Spinal cord (tissue), 10 donors: ENCODE measurements around the gene DAAM1. TPM values are rescaled to one million over a fixed set of nuclear protein-coding genes. Genes with fewer than 3 reads are reported as not detected.

Source experiments
- DNase-seq, 6 donors: peaks; one replicate each; pipeline versions ENCODE4 v3.0.0 to v3.0.0-alpha.2; 2013 to 2015; ENCODE audit warnings: low spot score in 6 of 6, low read depth in 4 of 6
- H3K27ac ChIP-seq: one replicate; pipeline ENCODE4 v1.5.1; 2013; ENCODE audit warnings: low read depth, low read length, control low read depth
- H3K27me3 ChIP-seq: one replicate; pipeline ENCODE4 v1.6.1; 2013; ENCODE audit warnings: low read length; ENCODE audit not compliant: control insufficient read depth, insufficient read depth
- H3K36me3 ChIP-seq: one replicate; pipeline ENCODE4 v1.6.1; 2013; ENCODE audit warnings: low read length; ENCODE audit not compliant: control insufficient read depth, insufficient read depth
- H3K4me1 ChIP-seq: one replicate; pipeline ENCODE4 v1.6.1; 2013; ENCODE audit warnings: low read length; ENCODE audit not compliant: control insufficient read depth, insufficient read depth
- H3K4me3 ChIP-seq: one replicate; pipeline ENCODE4 v1.5.1; 2013; ENCODE audit warnings: low read depth, low read length, control low read depth
- H3K9me3 ChIP-seq: one replicate; pipeline ENCODE4 v1.6.1; 2013; ENCODE audit warnings: low read length; ENCODE audit not compliant: control insufficient read depth, insufficient read depth
- WGBS: methylation state at CpG from one replicate; pipeline ENCODE4 v1.1.5; 2013; ENCODE audit warnings: missing lambda C conversion rate; ENCODE audit not compliant: insufficient coverage; 5-methylcytosine and 5-hydroxymethylcytosine counted together
- polyA plus RNA-seq, 2 donors: library from polyadenylated mRNA; unstranded; fragments of 120-200 nt; gene quantifications; one replicate each; pipeline ENCODE4 v1.2.1, GENCODE V29; 2013; ENCODE audit not compliant: insufficient read length in 2 of 2
- total RNA-seq, 2 donors: library from RNA; depleted of rRNA in 1 of 2; stranded (reverse); fragments of 120-200 nt in 1 of 2; fragments of >200 nt in 1 of 2; gene quantifications; one replicate each; pipeline versions ENCODE4 v1.2.3 to v1.2.4, GENCODE V29; 2013 to 2014
- donor health status: healthy.

Gene DAAM1
- total and polyA plus RNA-seq, 4 donors = 32.9 to 78.0 (median 61.7) TPM

DNA sequence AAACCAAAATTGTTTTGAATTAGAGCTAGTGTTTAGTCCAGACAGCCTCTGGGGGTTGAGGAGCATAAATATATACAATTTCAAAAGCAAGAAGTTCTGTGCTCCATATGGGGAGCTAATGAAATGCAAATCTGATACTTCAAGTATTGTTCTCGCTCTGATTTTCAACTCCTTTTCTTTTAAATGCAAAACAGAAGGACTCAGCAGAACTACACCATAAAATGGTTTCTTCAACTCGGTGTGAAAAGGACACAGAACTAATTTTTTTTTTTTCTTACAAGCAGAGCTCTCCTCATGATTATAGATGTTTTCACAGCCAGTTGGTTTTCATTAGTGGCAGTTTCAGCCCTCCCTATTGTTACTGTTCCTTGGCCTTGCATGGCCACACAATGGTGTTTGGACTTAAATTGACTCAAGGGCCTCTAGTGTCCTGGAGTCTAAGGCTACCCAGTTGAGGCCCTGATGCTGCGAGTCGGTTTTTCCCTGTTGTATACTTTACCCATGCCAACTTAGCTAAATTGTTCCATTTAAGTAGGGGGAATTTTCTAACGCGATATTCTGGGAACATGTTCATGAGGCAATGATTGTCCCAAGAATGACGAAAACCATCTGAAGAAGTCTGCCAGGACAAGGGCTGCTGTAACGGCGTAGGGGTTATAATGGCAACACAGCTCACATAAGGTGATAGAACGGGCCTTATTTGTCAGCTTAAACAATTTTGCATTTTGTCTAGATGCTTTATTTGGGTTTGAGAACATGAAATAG is 156.4 kb downstream of the DAAM1 start:
- no peaks in the 10 kb centered on the region for H3K9me3 ChIP-seq
- no peak overlapping the region for H3K27ac ChIP-seq
- 52% methylated on average over 7 of the region's 10 CpGs for WGBS
- H3K36me3 ChIP-seq = peaks cover 2% of the 10 kb centered on the region
- no peak overlapping the region for H3K4me3 ChIP-seq
- H3K27me3 ChIP-seq = no peaks in the 10 kb centered on the region
- peaks cover 14% of the 10 kb centered on the region for H3K4me1 ChIP-seq
- DNase-seq = peak in 2 of 6 donors; percentile 51 to 64

- H3K27ac ChIP-seq = no peak overlapping the region
- H3K4me1 ChIP-seq = peaks cover 14% of the 10 kb centered on the region
- no peak for DNase-seq
- peaks cover 16% of the 10 kb centered on the region for H3K36me3 ChIP-seq
- H3K9me3 ChIP-seq = no peaks in the 10 kb centered on the region
- H3K4me3 ChIP-seq = no peak overlapping the region
- no CpG with 5 or more reads among the region's 1 CpG for WGBS
- H3K27me3 ChIP-seq = no peaks in the 10 kb centered on the region
Measured at GRCh38 chr14:59346329-59346728, 157.9 kb downstream of the DAAM1 start.

DNA sequence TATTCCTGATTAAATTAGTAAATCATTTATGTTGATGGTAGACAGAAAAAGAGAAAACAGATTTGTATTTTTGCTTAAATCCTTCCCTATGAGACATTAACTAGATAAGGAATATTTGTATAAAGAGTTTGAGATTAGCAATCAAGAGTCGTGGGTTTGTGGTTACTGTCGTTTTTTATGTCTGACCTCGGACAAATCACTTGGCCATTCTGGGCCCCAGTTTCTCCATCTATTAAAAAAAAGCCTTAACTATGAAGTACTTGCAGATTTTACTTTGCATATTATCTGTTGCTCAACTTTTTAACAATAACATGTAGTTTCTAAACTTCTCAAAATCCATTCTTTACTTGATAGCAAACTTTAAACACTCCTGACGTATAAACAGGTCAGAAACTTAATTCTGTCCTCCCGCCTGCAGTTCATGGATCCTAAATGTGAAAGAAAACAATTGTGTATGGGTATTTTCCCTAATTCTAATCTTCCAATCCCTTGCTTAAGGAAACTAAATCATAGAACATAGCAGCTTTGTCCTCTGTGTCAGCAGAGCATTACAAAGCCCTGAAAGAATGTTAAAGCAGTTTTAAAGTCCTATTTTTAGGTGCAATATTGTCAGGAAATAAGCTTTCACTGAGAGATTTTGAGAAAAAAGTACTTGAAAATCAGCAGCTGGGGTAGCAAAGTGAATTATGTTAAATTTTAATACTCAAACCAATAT is 158.5 kb downstream of the DAAM1 start:
- no peaks in the 10 kb centered on the region for H3K9me3 ChIP-seq
- no CpG with 5 or more reads among the region's 5 CpGs for WGBS
- H3K27ac ChIP-seq = no peak overlapping the region
- DNase-seq = no peak
- H3K36me3 ChIP-seq = peaks cover 18% of the 10 kb centered on the region
- no peak overlapping the region for H3K4me3 ChIP-seq
- H3K4me1 ChIP-seq = peaks cover 14% of the 10 kb centered on the region
- H3K27me3 ChIP-seq = no peaks in the 10 kb centered on the region

- Histone ChIP-seq H3K4me1 (peaks cover 12% of the 10 kb centered on the region), H3K27me3 (no peaks in the 10 kb centered on the region), H3K9me3 (no peaks in the 10 kb centered on the region), H3K36me3 (peaks cover 18% of the 10 kb centered on the region), H3K27ac (no peak overlapping the region), H3K4me3 (no peak overlapping the region)
- WGBS = 100% methylated on average over 1 of the region's 5 CpGs
- no peak for DNase-seq
Measured at GRCh38 chr14:59347511-59347900, 159.0 kb downstream of the DAAM1 start.

DNA sequence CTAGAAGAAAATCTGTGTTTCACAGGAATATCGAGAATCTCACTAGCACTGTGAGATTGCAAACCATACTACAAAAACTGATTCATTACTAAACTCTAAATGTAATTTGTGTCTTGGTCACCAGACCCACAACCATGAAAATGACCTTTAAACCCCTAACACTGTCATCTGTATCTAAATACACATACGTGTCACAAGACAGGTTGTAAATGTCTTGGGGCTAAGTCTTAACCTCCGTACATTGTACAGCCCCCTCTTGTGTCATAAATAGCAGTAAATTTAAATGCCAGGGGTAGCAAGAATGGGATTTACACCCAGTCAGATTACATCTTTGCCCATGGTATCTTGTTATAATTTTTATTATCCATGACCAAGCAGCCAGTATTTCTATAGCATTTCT is 159.4 kb downstream of the DAAM1 start:
- Histone ChIP-seq H3K27me3 (no peaks in the 10 kb centered on the region), H3K9me3 (no peaks in the 10 kb centered on the region), H3K36me3 (peaks cover 19% of the 10 kb centered on the region), H3K4me1 (peaks cover 8% of the 10 kb centered on the region), H3K4me3 (no peak overlapping the region), H3K27ac (no peak overlapping the region)
- WGBS = no CpG with 5 or more reads among the region's 3 CpGs
- DNase-seq = no peak

- 77% methylated on average over 3 of the region's 4 CpGs for WGBS
Measured at GRCh38 chr14:59349258-59349701, 160.8 kb downstream of the DAAM1 start.

DNA sequence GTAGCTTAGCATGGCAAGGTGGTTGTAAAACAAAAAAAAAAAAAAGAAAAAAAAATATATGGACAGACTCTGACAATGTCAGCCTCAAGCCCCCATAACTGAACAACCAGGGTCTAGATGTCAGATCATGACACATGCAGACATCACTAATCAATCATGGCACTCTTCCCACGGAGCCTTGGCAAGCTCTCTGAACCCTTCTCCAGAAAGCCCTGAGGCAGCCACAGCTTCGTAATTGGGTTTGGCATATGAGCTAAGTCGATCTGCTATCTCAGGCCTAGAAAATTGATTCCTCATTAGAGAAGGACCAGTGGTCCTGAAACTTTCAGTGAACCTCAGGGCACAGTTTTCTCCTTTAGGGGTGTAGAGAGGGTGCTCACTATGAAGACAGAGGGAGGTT is 164.5 kb downstream of the DAAM1 start:
- no peaks in the 10 kb centered on the region for H3K4me1 ChIP-seq
- no peaks in the 10 kb centered on the region for H3K27me3 ChIP-seq
- no peak overlapping the region for H3K27ac ChIP-seq
- WGBS = 54% methylated on average over 3 of the region's 3 CpGs
- H3K36me3 ChIP-seq = peaks cover 40% of the 10 kb centered on the region
- H3K4me3 ChIP-seq = no peak overlapping the region
- DNase-seq = peak in 1 of 6 donors; percentile 45
- no peaks in the 10 kb centered on the region for H3K9me3 ChIP-seq

More at GRCh38 chr14:59349258-59349701, 160.8 kb downstream of the DAAM1 start:
- H3K27ac ChIP-seq = no peak overlapping the region
- no peak for DNase-seq
- H3K27me3 ChIP-seq = no peaks in the 10 kb centered on the region
- peaks cover 31% of the 10 kb centered on the region for H3K36me3 ChIP-seq
- H3K4me3 ChIP-seq = no peak overlapping the region
- no peaks in the 10 kb centered on the region for H3K4me1 ChIP-seq
- H3K9me3 ChIP-seq = no peaks in the 10 kb centered on the region

- Histone ChIP-seq H3K4me3 (no peak overlapping the region), H3K27me3 (no peaks in the 10 kb centered on the region), H3K9me3 (no peaks in the 10 kb centered on the region), H3K36me3 (peaks cover 40% of the 10 kb centered on the region), H3K4me1 (no peaks in the 10 kb centered on the region), H3K27ac (no peak overlapping the region)
- no peak for DNase-seq
- 100% methylated on average over 2 of the region's 3 CpGs for WGBS
Measured at GRCh38 chr14:59354666-59355065, 166.2 kb downstream of the DAAM1 start.

- H3K4me1 ChIP-seq = no peaks in the 10 kb centered on the region
- H3K27me3 ChIP-seq = no peaks in the 10 kb centered on the region
- 100% methylated on average over 1 of the region's 3 CpGs for WGBS
- H3K4me3 ChIP-seq = no peak overlapping the region
- H3K36me3 ChIP-seq = peaks cover 36% of the 10 kb centered on the region
- no peak for DNase-seq
- H3K9me3 ChIP-seq = no peaks in the 10 kb centered on the region
- H3K27ac ChIP-seq = no peak overlapping the region
Measured at GRCh38 chr14:59355091-59355490, 166.6 kb downstream of the DAAM1 start.

DNA sequence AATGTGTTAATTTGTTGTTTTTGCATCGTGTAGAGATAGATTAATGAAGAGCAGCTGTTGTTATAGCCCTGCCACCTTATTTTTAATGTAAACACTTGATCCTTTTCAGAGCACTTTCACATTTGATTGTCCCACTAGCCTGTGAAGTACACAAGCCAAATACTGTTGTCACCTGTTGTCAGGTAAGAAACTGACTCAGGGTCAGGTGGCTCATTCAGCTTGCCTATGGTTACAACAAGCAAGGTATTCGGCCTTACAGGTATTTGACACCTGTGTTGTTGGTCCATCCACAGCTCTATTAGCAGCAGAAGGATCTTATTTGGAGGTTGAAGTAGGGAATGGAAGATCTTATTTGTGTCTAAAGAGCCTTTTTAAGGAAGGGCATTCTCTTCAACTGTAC is 167.8 kb downstream of the DAAM1 start:
- H3K27ac ChIP-seq = no peak overlapping the region
- no peaks in the 10 kb centered on the region for H3K9me3 ChIP-seq
- no peak overlapping the region for H3K4me3 ChIP-seq
- DNase-seq = no peak
- WGBS = no CpG with 5 or more reads among the region's 2 CpGs
- no peaks in the 10 kb centered on the region for H3K27me3 ChIP-seq
- peaks cover 26% of the 10 kb centered on the region for H3K36me3 ChIP-seq
- H3K4me1 ChIP-seq = peaks cover 2% of the 10 kb centered on the region
